Measurements from ENCODE around the gene TBXT.

TBXT gene

DNA sequence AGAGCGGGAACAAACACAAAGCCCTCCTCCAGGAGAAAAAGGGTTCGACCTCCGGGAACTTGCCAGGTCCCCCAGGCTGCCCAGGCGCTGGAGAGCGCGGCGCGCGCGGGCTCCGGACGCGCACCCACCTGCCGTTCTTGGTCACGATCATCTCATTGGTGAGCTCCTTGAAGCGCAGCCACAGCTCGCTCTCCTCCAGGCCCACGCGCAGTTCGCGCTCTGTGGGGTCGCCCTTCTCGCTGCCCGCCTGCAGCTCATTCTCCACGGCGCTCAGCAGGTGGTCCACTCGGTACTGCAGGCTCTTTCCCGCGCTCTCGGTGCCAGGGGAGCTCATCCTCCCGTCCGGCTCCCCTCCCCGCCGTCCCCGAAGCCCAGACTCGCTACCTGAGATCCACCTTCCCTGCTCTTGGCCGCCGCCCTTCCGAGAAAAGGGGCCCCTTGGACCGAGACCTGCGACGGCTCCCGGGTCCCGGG is 356 bp downstream of the TBXT start:
- no peak for DNase-seq (ENCODE audit: low spot score)
- WGBS, 2 donors (ENCODE audit: extremely low coverage in 2 of 2, insufficient read length in 2 of 2, insufficient replicate concordance in 1 of 2): no CpG with 5 or more reads among the region's 44 CpGs

DNA sequence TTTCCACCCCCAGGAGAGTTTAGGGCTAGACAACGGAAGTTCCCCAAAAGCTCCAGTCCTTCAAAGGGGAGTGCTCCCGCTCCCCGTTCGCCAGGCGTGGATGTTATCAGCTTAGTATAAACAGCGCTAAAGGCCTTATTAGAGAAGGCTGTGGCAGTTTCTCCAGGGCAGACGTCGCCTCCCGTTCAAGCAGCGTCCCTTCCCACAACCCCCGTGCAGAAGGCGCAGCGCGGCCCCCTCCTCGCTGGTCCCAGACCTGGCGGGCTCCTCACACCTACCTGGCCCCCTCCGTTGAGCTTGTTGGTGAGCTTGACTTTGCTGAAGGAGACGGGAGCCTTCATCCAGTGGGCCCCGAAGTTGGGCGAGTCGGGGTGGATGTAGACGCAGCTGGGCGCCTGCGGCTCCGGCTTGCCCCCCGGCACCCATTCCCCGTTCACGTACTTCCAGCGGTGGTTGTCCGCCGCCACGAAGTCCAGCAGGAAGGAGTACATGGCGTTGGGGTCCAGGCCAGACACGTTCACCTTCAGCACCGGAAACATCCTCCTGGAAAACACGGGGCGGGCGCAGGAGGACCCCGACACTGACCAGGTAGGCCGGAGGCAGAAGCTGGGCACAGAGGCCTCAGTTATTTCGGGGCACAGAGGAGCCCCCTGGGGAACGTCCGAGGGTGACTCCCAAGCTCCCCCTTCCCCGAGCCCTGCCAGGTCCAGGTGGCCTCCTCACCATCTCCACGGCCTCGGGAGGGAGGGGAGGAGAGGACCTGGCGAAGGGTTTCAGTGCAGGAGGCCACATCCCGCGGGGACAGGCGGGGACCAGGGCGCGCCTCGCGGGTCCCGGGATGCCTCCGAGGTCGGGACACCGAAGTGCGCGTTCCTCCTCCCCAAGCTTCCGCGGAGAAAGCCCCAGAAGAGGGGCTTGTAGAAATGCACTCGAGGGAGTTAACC is 1.1 kb downstream of the TBXT start:
- H2AK5ac ChIP-seq (ENCODE audit: low read depth, low read length): peak overlapping the region; percentile 54
- H3K18ac ChIP-seq (ENCODE audit: low read length): peak overlapping the region; percentile 53
- no peak overlapping the region for H2BK120ac ChIP-seq (ENCODE audit: low read depth, low read length)
- no peak overlapping the region for H3K27ac ChIP-seq (replicated peaks; ENCODE audit: low read length)
- H2BK12ac ChIP-seq (ENCODE audit: low read length): no peak overlapping the region
- no peak overlapping the region for H3K4me3 ChIP-seq (ENCODE audit: low read length in 2 of 2)
- H4K91ac ChIP-seq (ENCODE audit: low read depth, low read length, poor library complexity): no peak overlapping the region
- no peak overlapping the region for H3K4ac ChIP-seq (ENCODE audit: low read length)
- DNase-seq (ENCODE audit: low spot score): no peak
- H2BK5ac ChIP-seq (ENCODE audit: low read length): no peak overlapping the region
- no peak overlapping the region for H3K9ac ChIP-seq (ENCODE audit: low read depth, low read length, poor library complexity)
- H3K79me1 ChIP-seq (ENCODE audit: low read depth, low read length): no peaks in the 10 kb centered on the region
- peak overlapping the region; percentile 31 for H3K14ac ChIP-seq (ENCODE audit: low read length)
- no peaks in the 10 kb centered on the region for H3K36me3 ChIP-seq (replicated peaks in 1 of 2; ENCODE audit: control insufficient read depth in 2 of 2, insufficient read depth in 2 of 2, low read length in 2 of 2)
- WGBS, 2 donors (ENCODE audit: extremely low coverage in 2 of 2, insufficient read length in 2 of 2, insufficient replicate concordance in 1 of 2): no CpG with 5 or more reads among the region's 63 CpGs
- H3K4me1 ChIP-seq (ENCODE audit: control insufficient read depth in 2 of 2, insufficient read depth in 1 of 2, low read depth in 1 of 2, low read length in 2 of 2): peaks cover 0 to 17% of the 10 kb centered on the region in 2 donors
- peak overlapping the region; percentile 75 for H3K4me2 ChIP-seq (ENCODE audit: insufficient read depth, low read length, poor library complexity, severe bottlenecking)
- H3K23ac ChIP-seq (ENCODE audit: low read depth, low read length, poor library complexity): peak overlapping the region; percentile 69
- H2BK15ac ChIP-seq (ENCODE audit: low read length): peak overlapping the region; percentile 9
- peak overlapping the region; percentile 40 for H2AFZ ChIP-seq (ENCODE audit: low read length)
- no peak overlapping the region for H4K8ac ChIP-seq (ENCODE audit: low read depth, low read length)
- H3K27me3 ChIP-seq (ENCODE audit: control insufficient read depth in 3 of 3, insufficient read depth in 3 of 3, low read depth in 1 of 3, low read length in 3 of 3): peaks cover 57 to 90% (median 77%) of the 10 kb centered on the region in 3 experiments
- peaks cover 0 to 4% of the 10 kb centered on the region in 2 donors for H3K9me3 ChIP-seq (replicated peaks in 1 of 2; ENCODE audit: control insufficient read depth in 2 of 2, insufficient read depth in 1 of 2, low read depth in 1 of 2, low read length in 2 of 2)

More for the DNA sequence above, 356 bp downstream of the TBXT start:
- H3K9me3 ChIP-seq (replicated peaks in 1 of 2; ENCODE audit: control insufficient read depth in 2 of 2, insufficient read depth in 1 of 2, low read depth in 1 of 2, low read length in 2 of 2): peaks cover 0 to 4% of the 10 kb centered on the region in 2 donors
- H2BK12ac ChIP-seq (ENCODE audit: low read length): no peak overlapping the region
- H3K27ac ChIP-seq (replicated peaks; ENCODE audit: low read length): no peak overlapping the region
- H3K18ac ChIP-seq (ENCODE audit: low read length): peak overlapping the region; percentile 83
- no peak overlapping the region for H2AK5ac ChIP-seq (ENCODE audit: low read depth, low read length)
- no peak overlapping the region for H4K8ac ChIP-seq (ENCODE audit: low read depth, low read length)
- no peak overlapping the region for H2BK5ac ChIP-seq (ENCODE audit: low read length)
- no peak overlapping the region for H3K23ac ChIP-seq (ENCODE audit: low read depth, low read length, poor library complexity)
- peak overlapping the region in 1 of 2 donors; percentile 55 for H3K4me3 ChIP-seq (ENCODE audit: low read length in 2 of 2)
- H3K4ac ChIP-seq (ENCODE audit: low read length): no peak overlapping the region
- no peak overlapping the region for H3K14ac ChIP-seq (ENCODE audit: low read length)
- peak overlapping the region; percentile 9 for H2BK15ac ChIP-seq (ENCODE audit: low read length)
- peak overlapping the region; percentile 40 for H2AFZ ChIP-seq (ENCODE audit: low read length)
- peaks cover 57 to 96% (median 84%) of the 10 kb centered on the region in 3 experiments for H3K27me3 ChIP-seq (ENCODE audit: control insufficient read depth in 3 of 3, insufficient read depth in 3 of 3, low read depth in 1 of 3, low read length in 3 of 3)
- peaks cover 0 to 17% of the 10 kb centered on the region in 2 donors for H3K4me1 ChIP-seq (ENCODE audit: control insufficient read depth in 2 of 2, insufficient read depth in 1 of 2, low read depth in 1 of 2, low read length in 2 of 2)
- peak overlapping the region; percentile 75 for H3K4me2 ChIP-seq (ENCODE audit: insufficient read depth, low read length, poor library complexity, severe bottlenecking)
- H4K91ac ChIP-seq (ENCODE audit: low read depth, low read length, poor library complexity): no peak overlapping the region
- H3K36me3 ChIP-seq (replicated peaks in 1 of 2; ENCODE audit: control insufficient read depth in 2 of 2, insufficient read depth in 2 of 2, low read length in 2 of 2): no peaks in the 10 kb centered on the region
- H3K79me1 ChIP-seq (ENCODE audit: low read depth, low read length): no peaks in the 10 kb centered on the region
- no peak overlapping the region for H2BK120ac ChIP-seq (ENCODE audit: low read depth, low read length)
- H3K9ac ChIP-seq (ENCODE audit: low read depth, low read length, poor library complexity): no peak overlapping the region

GRCh38 chr6:166165558-166166313 is 1.9 kb downstream of the TBXT start:
- Histone ChIP-seq H2BK5ac (ENCODE audit: low read length) (no peak overlapping the region), H3K79me1 (ENCODE audit: low read depth, low read length) (no peaks in the 10 kb centered on the region), H2BK12ac (ENCODE audit: low read length) (no peak overlapping the region), H3K27ac (replicated peaks; ENCODE audit: low read length) (no peak overlapping the region), H3K23ac (ENCODE audit: low read depth, low read length, poor library complexity) (no peak overlapping the region), H3K9ac (ENCODE audit: low read depth, low read length, poor library complexity) (peak overlapping the region; percentile 12), H2AK5ac (ENCODE audit: low read depth, low read length) (no peak overlapping the region), H3K4me2 (ENCODE audit: insufficient read depth, low read length, poor library complexity, severe bottlenecking) (no peak overlapping the region), H2BK120ac (ENCODE audit: low read depth, low read length) (no peak overlapping the region), H3K18ac (ENCODE audit: low read length) (no peak overlapping the region), H3K4me3 (ENCODE audit: low read length in 2 of 2) (no peak overlapping the region), H3K4me1 (ENCODE audit: control insufficient read depth in 2 of 2, insufficient read depth in 1 of 2, low read depth in 1 of 2, low read length in 2 of 2) (peaks cover 0 to 17% of the 10 kb centered on the region in 2 donors), H3K27me3 (ENCODE audit: control insufficient read depth in 3 of 3, insufficient read depth in 3 of 3, low read depth in 1 of 3, low read length in 3 of 3) (peaks cover 55 to 84% (median 70%) of the 10 kb centered on the region in 3 experiments), H2AFZ (ENCODE audit: low read length) (no peak overlapping the region), H3K4ac (ENCODE audit: low read length) (no peak overlapping the region), H3K36me3 (replicated peaks in 1 of 2; ENCODE audit: control insufficient read depth in 2 of 2, insufficient read depth in 2 of 2, low read length in 2 of 2) (no peaks in the 10 kb centered on the region), H4K91ac (ENCODE audit: low read depth, low read length, poor library complexity) (no peak overlapping the region), H3K14ac (ENCODE audit: low read length) (no peak overlapping the region), H2BK15ac (ENCODE audit: low read length) (no peak overlapping the region), H4K8ac (ENCODE audit: low read depth, low read length) (no peak overlapping the region), H3K9me3 (replicated peaks in 1 of 2; ENCODE audit: control insufficient read depth in 2 of 2, insufficient read depth in 1 of 2, low read depth in 1 of 2, low read length in 2 of 2) (peaks cover 0 to 4% of the 10 kb centered on the region in 2 donors)
- no CpG with 5 or more reads among the region's 23 CpGs for WGBS, 2 donors (ENCODE audit: extremely low coverage in 2 of 2, insufficient read length in 2 of 2, insufficient replicate concordance in 1 of 2)
- no peak for DNase-seq (ENCODE audit: low spot score)

All from neuronal stem cell (in vitro differentiated cells).